Measurements from ENCODE around the gene AKT1S1.
A peak's percentile ranks its signal among the peaks of the same experiment; 100 is the strongest.

Gene AKT1S1

DNA sequence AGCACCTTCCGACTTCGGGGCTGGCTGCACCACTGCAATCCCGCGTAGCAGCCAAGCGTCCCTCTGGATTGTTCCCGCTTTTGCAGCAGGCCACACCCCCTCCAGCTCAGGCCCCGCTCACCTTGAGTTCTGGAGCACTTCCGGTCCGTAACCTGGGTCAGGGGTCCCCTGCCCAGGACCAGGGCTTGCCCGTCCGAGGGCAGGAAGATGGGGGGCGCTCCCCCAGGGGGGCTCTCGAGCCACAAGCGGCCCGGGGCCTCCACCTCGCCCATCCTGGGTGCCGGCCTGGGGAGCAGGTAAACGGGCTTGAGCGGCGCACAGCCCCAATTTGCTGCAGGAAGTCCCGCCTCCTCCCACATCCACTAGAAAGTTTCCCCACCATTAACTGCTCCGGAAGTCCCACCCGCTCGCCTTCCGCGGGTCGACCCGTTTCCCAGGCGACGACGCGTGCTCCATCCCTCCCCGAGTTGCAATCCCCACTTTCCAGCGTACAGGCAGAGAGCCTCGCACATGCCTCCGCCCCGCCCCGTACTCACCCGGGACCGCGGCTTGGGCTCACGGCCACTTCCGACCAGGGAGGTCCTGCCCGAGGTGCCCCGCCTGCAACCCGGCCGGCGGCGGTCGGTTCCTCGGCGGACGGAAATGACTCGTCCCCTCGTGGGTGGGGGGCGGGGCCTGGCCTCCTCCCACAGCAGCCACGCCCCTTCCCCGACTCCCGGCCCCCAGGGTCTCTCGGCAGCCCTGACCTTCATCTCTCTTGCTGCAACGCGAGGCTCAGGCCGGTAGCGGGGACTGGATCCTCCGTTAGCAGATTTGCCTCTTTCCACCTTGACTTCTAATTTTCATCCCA, 10.0 kb downstream of the AKT1S1 start, which contains the start of gene PNKP:
Gene PNKP (minus strand): TSS at position 644 of the 850 bp plus-strand sequence. CDS start 372 bp downstream, at position 272.
- DNase-seq, result peak; percentile 96

DNA sequence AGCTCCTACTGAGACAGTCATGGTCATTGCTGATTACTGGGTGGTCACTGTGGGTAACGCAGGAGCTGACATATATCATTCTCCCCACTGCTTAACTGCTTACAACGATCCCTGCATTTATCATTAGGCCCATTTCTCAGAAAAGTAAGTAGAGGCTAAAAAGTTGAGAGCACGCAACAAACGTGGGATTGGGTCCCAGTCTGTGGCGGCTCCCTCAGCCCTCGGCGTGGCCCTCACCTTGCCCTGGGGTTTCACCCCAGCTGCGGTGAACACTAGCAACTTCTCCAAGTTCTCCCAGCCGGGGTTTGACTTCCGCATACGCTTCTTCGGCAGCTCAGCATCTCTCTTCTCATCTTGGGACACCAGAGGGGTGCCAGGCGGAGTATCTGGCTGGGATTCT, 12.3 kb downstream of the AKT1S1 start:
- no peak for DNase-seq

DNA sequence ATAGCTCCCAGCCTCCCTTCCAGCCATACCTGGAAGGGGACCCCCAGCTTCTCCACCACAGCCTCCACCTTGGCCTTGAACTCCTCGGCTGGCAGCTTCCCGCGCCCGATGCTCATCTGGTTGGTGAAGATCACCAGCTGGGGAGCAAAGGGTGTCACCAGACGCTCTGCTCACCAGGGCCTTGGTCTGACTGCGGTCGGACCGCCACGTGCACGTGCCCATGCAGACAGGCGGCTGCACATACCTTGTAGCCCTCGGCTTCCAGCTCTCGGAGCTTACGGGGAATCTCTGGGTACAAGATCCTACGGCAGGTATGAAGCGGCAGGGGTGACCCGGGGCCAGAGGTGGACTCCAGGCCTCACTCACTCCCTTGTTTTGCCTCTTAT, 13.2 kb downstream of the AKT1S1 start:
- DNase-seq, result no peak

DNA sequence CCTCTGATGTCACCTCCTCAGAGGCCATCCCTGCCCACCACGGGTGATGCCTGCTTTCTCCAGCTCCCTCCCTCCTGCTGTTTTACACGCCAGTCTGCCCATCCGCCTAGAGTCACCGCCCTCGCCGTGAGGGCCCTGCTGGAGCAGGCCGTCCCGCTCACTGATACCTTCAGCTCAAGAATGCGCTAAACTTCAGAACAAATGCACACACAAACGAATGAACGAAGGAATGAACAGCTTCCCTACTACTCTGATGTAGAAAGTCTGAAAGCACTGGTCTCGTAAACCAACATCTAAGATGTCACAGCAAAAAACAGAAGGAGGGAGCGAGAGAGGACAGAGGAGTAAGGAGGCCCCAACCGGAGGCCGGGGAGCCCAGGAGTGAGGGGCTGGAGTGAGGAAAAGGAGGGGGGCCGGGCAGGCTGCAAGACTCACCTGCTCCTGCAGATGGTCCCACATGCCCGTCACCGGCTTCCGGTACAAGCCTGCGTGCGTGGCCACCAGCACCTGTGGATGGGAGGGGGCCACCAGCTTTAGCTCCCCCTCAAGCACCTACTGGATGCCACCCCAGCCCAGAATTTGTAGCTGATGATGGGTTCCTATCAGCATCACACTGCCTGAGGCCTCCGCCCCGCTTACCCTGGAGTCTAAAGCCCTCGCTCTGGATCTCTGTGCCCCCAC, 13.8 kb downstream of the AKT1S1 start:
- DNase-seq, result no peak

DNA sequence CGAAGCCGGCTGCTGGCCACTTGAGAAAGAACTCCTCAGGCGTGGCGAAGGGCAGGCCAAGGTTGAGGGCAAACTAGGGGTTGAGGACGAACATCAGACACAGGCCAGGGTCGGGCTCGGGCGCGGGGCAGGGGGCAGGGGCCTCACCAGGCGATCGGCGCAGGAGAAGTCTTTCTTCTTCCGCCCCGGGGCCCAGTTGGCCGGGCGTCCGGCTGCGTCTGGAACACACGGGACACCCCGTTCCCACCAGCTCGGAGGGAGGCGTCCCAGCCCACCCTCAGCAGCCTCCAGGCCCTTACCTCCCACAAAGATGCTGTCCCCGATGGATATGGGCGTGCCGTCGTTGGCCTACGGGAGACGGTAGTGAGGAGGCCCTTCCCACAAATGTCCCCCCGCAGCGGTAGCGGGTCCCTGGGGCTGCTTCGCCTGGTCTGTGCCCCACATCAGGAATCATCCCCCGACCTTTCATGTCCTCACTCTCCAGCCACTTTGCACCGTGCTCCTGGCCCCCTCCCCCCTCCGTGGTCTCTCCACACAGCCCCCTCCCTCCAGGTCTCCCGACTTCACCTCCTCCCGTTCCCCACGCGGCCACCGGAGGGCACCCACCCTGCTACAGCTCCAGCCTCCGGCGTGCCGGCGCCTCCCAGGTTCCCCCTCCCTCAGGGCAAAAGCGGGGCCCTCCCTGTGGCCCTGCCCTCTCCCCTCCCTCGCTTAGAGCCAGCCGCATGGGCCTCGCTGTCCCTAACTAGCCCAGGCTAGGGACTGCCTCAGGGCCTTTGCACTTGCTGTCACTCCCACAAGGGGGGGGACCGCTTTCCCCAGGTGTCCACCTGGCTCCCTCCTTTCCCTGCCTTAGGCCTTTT, 14.5 kb downstream of the AKT1S1 start:
- no peak for DNase-seq

DNA sequence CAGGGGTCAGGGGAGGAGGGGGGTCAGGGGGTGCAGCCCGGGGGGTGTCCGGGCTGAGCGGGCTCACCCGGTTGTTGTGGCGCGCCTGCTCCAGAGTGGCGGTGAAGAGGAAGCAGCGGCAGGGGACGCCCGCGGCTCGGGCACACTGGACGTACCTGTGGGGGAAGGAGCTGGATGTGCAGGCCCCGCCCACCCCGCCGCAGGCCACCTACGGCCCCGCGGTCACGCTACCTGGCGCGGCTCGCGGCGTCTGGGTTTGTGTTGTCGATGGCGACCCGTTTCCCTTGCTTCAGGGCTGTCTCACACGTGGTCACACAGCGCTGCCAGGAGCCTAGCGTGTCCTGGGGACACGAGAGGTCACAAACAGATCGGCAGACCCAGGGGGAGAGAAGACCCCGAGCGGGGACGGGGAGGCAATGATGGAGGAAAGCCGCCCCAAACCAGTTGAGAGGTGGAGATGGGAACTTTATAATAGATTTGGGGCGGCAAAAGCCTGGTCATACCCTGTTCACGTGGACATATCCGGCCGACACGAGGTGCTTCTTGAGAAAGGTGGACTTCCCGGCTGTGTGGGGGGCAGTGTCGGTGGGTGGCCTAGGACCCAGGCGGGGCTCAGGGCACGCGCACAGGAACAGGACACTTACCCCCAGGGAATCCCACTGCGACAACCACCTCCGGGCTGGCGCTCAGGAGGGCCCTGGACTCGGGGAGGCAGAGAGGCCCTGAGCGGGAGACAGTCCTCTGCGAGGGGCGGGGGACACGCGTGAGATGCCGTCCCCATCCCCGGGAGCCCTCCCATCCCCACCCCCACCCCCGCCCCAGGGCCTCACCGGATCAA, 15.4 kb downstream of the AKT1S1 start:
- DNase-seq, result no peak

GRCh38 chr19:49861107-49861506, 16.0 kb downstream of the AKT1S1 start:
- DNase-seq, result no peak

DNA sequence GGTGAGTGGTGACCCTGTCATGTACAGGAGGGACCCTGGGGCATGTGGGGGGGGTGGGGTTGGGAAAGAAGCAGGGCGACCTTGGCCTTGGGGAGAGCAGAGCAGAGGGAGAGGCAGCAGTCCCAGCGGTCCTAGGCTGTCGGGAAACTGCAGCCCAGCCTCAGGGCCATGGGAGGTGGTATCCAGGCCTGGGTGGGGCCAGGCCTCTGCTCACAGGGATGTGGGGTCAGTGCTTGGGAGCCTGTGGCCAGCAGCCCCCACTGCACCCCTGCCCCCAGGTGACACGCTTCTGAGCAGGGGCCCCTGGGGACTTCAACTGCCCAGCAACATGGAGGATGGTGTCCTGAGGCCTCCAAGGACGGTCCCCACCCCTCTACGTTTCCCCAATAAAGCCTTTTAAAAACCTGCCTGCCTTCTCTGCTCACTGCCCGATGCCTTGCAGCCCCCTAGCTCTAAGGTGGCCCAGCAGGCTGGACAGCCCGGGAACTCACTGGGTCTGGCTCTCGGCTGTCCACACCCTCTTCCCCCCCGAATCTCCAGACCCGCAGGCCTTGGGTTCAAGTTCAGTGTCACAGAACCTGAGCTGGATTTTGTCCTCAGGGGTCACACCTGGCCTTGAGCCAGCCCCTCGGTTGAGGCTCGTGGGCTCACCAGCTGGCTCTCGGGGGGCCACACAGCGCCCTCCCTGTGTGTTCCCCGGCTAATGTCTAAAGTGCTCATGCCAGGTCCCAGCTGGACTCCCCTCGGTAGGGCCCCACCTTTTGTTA, 16.6 kb downstream of the AKT1S1 start:
- DNase-seq, result no peak

GRCh38 chr19:49859682-49860335, 17.3 kb downstream of the AKT1S1 start:
- no peak for DNase-seq

- DNase-seq, result no peak
Measured at GRCh38 chr19:49858088-49858985, 18.8 kb downstream of the AKT1S1 start.

DNA sequence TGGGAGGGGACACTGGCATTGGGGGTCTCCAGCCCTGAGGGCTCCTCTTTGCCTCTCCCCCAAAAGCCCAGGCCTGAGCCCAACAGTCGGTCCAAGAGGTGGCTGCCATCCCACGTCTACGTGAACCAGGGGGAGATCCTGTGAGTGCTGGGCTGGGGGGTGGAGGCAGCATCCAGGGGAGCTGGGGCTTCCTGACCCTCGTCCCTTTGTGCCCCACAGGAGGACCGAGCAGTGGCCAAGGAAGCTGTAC, 19.4 kb downstream of the AKT1S1 start:
- DNase-seq, result no peak

GRCh38 chr19:49857061-49857837, 19.9 kb downstream of the AKT1S1 start:
- DNase-seq, result no peak

- no peak for DNase-seq
Measured at GRCh38 chr19:49856574-49857021, 20.6 kb downstream of the AKT1S1 start.

GRCh38 chr19:49855676-49856573, 21.2 kb downstream of the AKT1S1 start:
- no peak for DNase-seq

- no peak for DNase-seq
Measured at GRCh38 chr19:49855277-49855675, 21.9 kb downstream of the AKT1S1 start.

- no peak for DNase-seq
Measured at GRCh38 chr19:49854378-49855263, 22.5 kb downstream of the AKT1S1 start.

DNA sequence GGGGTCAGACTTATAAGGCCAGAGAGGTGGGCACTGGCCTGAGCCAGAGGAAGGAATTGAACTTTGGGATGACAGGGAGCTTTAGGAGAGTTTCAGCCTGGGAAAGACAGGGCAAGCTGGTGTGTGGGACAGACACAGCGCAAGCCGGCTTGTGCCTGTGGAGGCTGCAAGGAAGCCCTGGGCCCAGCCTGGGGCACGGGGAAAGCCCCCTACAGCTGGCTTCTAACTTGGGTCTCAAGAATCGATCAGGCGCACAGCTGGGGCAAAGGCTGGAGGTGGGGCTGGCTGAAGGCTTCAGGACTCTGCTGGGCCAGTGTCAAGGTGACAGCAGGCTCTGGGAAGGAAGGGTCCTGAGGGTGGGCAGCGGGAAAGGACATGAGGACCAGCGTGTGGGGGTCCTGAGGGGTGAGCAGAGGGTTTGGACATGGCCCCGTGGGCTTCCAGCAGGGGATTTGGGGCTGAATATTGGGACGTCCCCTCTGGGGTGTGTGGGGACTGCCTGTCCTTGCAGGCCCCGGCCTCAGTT, 23.2 kb downstream of the AKT1S1 start:
- DNase-seq, result no peak

Measured in T1000 (cell line).